Prostate gland (tissue), 2 donors: ENCODE data around the gene STAC2.

ENCODE experiments used
- CTCF ChIP-seq, 4 experiments: fragments of 200-600 bp in 2 of 4; fragments of 450-650 bp in 2 of 4; sonication (generic) in 2 of 4; IDR thresholded peaks; 1 replicate in 3 of 4; 2 replicates in 1 of 4; pipeline ENCODE4 v1.5.1; 2016 to 2019; ENCODE audit warnings: antibody characterized with exemption in 4 of 4, mild to moderate bottlenecking in 2 of 4, moderate library complexity in 2 of 4
- POLR2A ChIP-seq: fragments of 450-650 bp; IDR thresholded peaks from one replicate; pipeline ENCODE4 v1.6.1; 2016; ENCODE audit warnings: antibody characterized with exemption, mild to moderate bottlenecking
- POLR2AphosphoS5 ChIP-seq: sonication (generic); formaldehyde crosslinking; IDR thresholded peaks from one replicate; pipeline ENCODE4 v1.6.1; 2017; ENCODE audit warnings: antibody characterized with exemption

GRCh38 chr17:39195568-39196160, 30.1 kb downstream of the STAC2 start:
- TF ChIP-seq POLR2A (no peak), CTCF (IDR thresholded peaks at IDR 0.05) (no peak), POLR2AphosphoS5 (no peak)
